Measurements from ENCODE around the gene TDRD9.

GRCh38 chr14:104019806-104020205, 91.5 kb downstream of the TDRD9 start:
- TF ChIP-seq POLR2A (IDR thresholded peaks at IDR 0.05; ENCODE audit: low read depth, low read length) (no peak), MXI1 (IDR thresholded peaks at IDR 0.05; ENCODE audit: borderline replicate concordance, low read depth, low read length) (no peak)
- TF ChIP-seq, protein P1, sequence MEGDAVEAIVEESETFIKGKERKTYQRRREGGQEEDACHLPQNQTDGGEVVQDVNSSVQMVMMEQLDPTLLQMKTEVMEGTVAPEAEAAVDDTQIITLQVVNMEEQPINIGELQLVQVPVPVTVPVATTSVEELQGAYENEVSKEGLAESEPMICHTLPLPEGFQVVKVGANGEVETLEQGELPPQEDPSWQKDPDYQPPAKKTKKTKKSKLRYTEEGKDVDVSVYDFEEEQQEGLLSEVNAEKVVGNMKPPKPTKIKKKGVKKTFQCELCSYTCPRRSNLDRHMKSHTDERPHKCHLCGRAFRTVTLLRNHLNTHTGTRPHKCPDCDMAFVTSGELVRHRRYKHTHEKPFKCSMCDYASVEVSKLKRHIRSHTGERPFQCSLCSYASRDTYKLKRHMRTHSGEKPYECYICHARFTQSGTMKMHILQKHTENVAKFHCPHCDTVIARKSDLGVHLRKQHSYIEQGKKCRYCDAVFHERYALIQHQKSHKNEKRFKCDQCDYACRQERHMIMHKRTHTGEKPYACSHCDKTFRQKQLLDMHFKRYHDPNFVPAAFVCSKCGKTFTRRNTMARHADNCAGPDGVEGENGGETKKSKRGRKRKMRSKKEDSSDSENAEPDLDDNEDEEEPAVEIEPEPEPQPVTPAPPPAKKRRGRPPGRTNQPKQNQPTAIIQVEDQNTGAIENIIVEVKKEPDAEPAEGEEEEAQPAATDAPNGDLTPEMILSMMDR (conservative IDR thresholded peaks at IDR 0.05; ENCODE audit: low read depth, low read length): no peak

All from IMR-90 (cell line).